Left hindlimb (tissue), 1 donor: ENCODE measurements around the gene CPHXL2.

Source experiments
- DNase-seq: peaks from one replicate; pipeline ENCODE4 v3.0.0-alpha.2; 2018

The CPHXL2 gene

DNA sequence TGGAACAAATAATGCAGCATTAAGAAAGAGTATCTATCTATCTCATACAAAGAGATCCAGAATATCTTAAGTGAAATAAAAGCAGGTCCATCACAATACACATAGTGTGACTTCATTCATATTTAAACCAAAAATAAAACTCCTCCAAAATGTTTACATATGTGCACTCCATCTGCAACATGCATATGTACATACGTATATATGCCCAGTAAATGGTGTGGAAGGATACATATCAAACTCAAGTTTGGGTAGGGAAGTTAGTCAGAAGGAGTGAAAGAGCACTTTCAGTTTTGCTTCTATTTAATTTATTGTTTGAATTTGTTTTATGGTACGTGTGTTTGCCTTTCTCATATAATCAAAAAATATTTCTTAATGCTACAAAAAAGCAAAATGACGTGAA, 41.8 kb downstream of the CPHXL2 start:
- DNase-seq, result no peak

GRCh38 chr16:75632857-75633256, 44.0 kb downstream of the CPHXL2 start:
- DNase-seq, result no peak

DNA sequence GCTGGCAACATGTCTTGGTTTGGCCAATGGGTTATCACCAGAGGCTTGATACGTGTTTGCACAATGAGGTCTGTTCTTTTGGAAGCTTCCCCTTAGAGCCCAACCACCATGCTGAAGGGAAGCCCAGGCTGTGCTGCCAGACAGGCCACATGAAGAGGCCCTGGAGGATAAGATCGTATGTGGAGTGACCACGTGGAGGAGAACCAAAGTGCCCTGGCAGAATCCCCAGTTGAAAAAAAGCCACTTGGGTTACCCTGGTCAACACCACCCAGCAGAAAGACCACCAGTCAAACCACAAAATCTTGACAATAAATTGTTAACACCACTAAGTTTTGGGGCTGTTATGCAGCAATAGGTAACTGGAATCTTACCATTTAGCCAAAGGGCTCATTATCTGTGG, 46.8 kb downstream of the CPHXL2 start:
- no peak for DNase-seq

DNA sequence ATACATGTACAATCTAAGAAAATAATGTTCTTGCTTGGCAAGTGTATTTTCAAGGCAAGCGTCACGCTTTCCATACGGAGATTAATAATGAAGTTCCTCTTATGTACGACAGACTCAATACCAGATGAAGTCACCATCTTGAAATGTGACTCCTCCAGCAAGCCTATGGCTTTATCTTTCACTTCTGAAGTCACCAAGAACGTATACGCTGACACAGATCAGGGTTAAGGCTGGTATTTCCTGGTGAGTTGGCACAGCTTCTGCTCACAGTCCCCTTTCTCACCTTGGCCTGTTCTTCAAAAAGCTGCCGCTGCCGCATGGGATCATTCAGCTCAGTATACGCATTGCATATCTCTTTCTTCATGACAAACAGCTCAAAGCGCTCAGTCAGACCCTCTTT, 47.7 kb downstream of the CPHXL2 start:
- DNase-seq, result no peak

GRCh38 chr16:75628351-75628750, 48.5 kb downstream of the CPHXL2 start:
- DNase-seq, result no peak

DNA sequence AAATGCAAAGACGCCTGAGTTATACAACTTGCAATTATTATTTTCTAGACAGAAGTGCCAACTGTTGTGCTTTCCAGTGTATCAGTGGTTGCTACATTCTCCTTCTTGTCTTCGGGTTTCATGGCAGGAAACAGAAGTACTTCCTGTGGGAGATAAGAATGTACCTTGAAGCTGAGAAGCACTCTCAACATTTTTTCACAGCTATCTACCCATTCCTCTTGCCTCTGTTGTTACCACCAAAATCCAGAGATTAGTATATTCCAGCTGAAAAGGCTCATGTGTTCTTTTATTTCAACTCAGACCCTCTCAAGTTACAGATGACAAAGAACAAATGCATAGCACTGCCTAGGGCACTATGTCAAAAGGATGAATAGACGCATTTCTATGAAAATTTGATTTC, 49.0 kb downstream of the CPHXL2 start:
- no peak for DNase-seq

DNA sequence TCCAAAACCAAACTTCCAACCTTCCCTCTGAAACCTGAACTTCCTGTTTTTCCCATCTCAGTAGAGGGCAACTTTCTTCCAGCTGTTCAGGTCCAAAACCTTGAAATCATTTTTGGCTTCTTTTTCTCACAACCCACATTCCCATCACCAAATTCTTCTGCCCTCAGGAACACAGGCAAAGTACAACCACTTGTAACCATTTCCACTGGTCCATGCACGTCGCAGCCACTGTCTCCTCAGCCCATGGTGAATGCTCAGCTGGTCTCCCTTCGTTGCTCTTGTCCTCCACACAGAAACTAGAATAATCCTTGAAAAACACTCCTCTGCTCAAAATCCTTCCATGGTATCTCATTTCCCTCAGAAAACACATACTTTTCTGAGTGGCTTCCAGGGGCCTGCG, 50.0 kb downstream of the CPHXL2 start:
- DNase-seq, result no peak

- no peak for DNase-seq
Measured at GRCh38 chr16:75624921-75625334, 51.9 kb downstream of the CPHXL2 start.

DNA sequence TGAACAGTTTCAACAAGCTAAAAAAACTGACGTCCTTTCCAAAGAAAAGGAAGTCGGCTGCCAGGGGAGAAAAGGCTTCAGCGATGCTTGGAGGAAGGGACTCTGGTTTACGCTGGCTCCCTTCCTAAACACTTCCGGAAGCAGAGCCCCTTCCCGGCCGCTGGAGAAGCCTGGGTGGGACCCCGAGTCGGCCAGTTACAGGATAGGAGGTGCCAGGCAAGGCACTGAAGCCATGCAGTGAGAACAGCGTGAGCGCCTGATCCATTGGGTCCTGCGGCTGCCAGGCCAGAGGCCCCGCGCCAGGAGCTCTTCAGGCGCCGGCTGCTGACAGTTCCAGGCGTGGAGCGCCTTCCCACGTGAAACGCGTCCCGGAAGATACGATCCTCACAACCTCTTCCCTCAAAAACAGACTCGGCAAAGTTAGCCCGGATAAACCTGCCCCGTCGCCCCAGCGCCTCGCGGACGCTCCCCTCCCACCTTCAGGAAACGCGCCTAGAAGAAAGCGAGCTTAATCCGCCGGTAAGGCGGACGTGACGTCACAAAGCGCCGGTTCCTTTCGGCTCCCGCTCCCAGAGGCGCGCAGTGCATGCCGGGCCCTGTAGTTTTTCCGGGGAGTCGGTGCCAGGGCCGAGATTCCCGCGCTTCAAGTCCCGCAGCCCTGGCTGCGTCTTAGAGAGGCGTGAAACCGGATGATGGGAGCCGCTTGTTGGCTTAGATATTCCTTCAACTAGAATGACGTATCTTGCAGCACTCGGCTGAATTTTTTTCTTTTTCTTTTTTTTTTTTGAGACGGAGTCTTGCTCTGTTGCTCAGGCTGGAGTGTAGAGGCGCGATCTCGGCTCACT, 53.8 kb downstream of the CPHXL2 start, which contains the start of gene ADAT1:
Gene ADAT1 (minus strand): TSS at position 521 of the 845 bp plus-strand sequence. CDS start 2,482 bp downstream, outside the sequence.
- DNase-seq, result peak; percentile 98

GRCh38 chr16:75621170-75621477, 55.7 kb downstream of the CPHXL2 start:
- DNase-seq, result no peak

GRCh38 chr16:75620326-75621169, 56.3 kb downstream of the CPHXL2 start:
- DNase-seq, result no peak

DNA sequence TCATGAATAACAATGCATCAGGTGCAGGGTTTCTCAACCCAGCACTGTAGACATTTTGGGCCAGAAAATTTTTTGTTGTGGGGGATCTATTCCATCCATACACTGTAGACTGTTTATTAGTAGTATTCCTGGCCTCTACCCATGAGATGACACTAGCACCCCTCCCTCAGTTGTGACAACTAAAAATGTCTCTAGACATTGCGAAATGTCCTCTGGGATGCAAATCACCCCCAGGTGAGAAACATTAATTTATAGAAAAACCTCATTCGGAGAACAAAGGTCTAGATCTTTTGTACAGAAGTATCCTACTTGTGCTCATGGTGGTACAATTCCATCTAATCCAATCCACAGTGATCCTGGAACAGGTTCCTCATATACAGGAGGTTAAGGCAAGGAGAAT, 58.0 kb downstream of the CPHXL2 start:
- DNase-seq, result no peak

GRCh38 chr16:75617121-75617520, 59.7 kb downstream of the CPHXL2 start:
- DNase-seq, result no peak

GRCh38 chr16:75616521-75617010, 60.2 kb downstream of the CPHXL2 start:
- DNase-seq, result no peak

DNA sequence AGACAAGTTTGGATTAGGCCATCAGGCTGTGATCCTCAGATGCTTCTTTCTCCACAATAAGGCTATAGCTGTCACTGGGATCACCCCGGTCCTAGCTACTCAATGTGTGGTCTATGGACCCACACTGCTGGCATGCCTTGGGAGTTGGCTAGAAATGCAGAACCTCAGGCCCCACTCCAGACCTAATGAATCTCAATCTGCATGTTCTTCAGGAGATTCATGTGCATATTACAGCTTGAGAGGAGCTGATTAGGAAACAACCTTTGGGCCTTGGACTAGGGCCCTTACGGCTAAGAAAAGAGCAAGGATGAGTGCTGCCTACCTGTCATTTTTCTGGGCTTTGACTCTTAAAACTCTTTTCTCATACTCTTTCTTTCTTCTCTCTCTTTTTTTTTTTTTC, 61.2 kb downstream of the CPHXL2 start:
- DNase-seq, result no peak

DNA sequence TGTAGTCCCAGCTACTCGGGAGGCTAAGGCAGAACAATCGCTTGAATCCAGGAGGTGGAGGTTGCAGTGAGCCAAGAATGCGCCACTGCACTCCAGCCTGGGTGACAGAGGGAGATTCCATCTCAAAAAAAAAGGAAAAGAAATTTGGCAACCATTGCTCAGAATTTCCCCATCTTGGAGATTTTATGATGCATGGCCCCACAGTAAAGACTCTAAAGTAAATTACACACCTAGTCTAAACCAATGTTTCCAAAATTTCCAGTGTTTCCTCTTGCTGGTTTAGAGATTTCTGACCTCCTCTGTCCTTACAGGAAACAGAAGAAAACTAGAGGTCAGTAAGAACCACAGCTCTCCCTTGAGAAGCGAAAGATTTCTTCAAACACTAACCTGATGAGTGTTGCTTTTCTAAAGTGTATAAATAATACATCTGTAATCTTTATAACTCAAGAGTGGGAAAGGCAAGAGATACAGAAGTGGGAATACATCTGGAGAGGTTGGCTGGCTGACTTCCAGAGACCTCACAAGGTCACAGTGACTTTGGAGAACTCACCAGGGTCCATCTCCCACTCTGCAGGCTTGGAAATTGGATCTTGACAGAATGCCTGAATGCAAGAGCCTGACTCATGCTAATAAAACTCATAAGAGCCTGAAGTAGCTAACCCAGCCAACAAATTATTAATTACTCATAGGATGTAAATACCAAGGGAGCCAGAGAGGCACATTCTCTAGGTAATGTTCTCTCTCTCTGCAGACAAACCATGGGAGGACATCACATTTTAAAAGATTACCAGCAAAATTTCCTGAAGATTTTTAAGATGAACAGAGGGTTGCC, 62.5 kb downstream of the CPHXL2 start:
- no peak for DNase-seq
